Suppressor macrophage (primary cell): ENCODE data around the gene RRAGB.
A peak's percentile ranks its signal among the peaks of the same experiment; 100 is the strongest.
"Not testable (repeated sequence)": the region's sequence is repeated elsewhere in the genome, so short reads cannot be mapped to it uniquely, and the experiment has no call there.

ENCODE experiments used
- DNase-seq, 4 experiments: peaks; one replicate each; pipeline ENCODE4 v3.0.0-alpha.2; 2020 to 2022
- total RNA-seq, 17 experiments: gene quantifications; one replicate each; lab custom pipeline; 2026; ENCODE audit warnings: mixed read lengths in 6 of 17, inconsistent platforms in 3 of 17; lab: John Stamatoyannopoulos, UW

The RRAGB gene, protein sequence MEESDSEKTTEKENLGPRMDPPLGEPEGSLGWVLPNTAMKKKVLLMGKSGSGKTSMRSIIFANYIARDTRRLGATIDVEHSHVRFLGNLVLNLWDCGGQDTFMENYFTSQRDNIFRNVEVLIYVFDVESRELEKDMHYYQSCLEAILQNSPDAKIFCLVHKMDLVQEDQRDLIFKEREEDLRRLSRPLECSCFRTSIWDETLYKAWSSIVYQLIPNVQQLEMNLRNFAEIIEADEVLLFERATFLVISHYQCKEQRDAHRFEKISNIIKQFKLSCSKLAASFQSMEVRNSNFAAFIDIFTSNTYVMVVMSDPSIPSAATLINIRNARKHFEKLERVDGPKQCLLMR
- total RNA-seq = 4.4 to 17.0 (median 10.1) reads per million in 17 experiments

GRCh38 chrX:55717521-55718497, at the start of gene RRAGB:
Gene RRAGB (plus strand): TSS chrX:55717749. CDS start chrX:55718328, 579 bp downstream.
- DNase-seq = peak; percentile 91 to 95 (median 94)

DNA sequence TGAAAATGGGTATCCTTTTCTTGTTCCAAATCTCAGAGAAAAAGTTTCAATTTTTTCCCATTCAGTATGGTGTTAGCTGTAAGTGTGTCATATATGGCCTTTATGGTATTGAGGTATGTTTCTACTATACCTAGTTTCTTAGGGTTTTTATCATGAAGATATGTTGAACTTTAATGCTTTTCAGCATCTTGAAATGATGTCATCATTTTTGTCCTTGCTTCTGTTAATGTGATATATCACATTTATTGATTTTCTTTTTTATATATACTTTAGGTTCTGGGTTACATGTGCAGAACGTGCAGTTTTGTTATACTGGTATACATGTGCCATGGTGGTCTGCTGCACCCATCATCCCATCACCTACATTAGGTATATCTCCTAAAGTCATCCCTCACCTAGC, 49.5 kb upstream of the RRAGB start:
- DNase-seq = no peak

GRCh38 chrX:55688579-55688978, 29.0 kb upstream of the RRAGB start:
- not testable (repeated sequence) for DNase-seq

DNA sequence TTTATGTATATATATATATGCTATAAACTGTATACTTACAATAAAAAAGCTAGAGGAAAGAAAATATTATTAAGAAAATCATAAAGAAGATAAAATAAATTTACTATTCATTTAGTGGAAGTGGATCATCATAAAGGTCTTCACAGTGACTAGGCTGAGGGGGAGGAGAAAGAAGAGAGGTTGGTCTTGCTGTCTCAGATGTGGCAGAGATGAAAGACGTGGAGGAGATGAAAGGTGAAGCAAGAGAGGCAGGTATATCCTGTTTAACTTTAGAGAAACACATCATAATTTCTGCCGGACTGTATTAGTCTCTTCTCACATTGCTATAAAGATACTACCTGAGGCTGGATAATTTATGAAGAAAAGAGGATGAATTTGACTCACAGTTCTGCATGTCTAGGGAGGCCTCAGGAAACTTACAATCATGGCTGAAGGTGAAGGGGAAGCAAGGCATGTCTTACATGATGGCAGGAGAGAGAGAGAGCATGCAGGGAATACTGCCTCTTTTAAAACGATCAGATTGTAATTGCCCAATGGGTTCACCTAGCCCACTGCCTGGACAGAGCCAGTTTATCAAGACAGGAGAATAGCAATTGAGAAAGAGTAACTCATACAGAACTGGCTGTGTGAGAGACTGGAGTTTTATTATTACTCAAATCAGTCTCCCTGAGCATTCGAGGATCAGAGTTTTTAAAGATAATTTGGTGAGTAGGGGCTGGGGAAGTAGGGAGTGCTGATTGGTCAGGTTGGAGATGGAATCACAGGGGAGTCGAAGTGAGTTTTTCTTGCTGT, 22.1 kb upstream of the RRAGB start:
- DNase-seq = no peak

- no peak for DNase-seq
Observed at GRCh38 chrX:55697381-55697780, 20.2 kb upstream of the RRAGB start.

DNA sequence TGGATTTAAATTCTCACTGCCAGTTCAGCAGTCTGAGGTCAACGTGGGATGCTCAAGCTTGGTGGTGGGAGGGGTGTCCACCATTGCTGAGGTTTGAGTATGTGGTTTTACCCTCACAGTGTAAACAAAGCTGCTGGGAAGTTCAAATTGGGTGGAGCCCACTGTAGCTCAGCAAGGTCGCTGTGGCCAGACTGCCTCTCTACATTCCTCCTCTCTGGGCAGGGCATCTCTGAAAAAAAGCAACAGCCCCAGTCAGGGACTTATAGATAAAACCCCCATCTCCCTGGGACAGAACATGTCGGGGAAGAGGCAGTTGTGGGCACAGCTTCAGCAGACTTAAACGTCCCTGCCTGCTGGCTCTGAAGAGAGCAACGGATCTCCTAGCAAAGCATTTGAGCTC, 14.9 kb upstream of the RRAGB start:
- no peak for DNase-seq

DNA sequence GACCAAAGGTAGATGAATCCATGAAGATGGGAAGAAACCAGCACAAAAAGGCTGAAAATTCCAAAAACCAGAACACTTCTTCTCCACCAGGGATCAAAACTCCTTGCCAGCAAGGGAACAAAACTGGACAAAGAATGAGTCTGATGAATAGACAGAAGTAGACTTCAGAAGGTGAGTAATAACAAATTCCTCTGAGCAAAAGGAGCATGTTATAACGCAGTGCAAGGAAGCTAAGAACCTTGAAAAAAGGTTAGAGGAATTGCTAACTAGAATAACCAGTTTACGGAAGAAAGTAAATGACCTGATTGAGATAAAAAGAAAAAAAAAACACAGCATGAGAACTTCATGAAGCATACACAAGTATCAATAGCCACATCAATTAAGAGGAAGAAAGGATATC, 14.1 kb upstream of the RRAGB start:
- not testable (repeated sequence) for DNase-seq

- DNase-seq = not testable (repeated sequence)
Observed at GRCh38 chrX:55705066-55705465, 12.5 kb upstream of the RRAGB start.

DNA sequence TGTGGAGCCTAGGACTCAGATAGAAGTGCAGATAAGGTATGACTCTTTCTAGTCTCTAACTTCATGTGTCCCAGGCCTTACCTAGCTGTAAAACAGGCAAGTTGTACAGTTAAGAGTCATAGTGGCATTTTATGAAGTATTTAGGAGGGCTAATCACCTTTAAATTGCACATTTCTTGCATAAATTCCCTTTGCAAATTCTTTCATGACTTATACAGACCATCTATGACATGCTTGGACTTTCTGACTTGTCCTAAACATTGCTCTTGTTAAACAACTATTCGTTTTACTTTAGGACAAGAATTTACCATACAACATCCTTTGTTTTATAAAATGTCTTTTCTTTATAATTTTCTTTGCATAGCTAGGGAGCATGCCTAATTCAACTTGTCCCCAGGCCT, 7.8 kb upstream of the RRAGB start:
- no peak for DNase-seq

- DNase-seq = no peak
Observed at GRCh38 chrX:55710701-55711100, 6.8 kb upstream of the RRAGB start.

GRCh38 chrX:55713631-55714030, 3.9 kb upstream of the RRAGB start:
- no peak for DNase-seq

- peak; percentile 14 to 75 (median 51) for DNase-seq
Observed at GRCh38 chrX:55714161-55714560, 3.4 kb upstream of the RRAGB start.

DNA sequence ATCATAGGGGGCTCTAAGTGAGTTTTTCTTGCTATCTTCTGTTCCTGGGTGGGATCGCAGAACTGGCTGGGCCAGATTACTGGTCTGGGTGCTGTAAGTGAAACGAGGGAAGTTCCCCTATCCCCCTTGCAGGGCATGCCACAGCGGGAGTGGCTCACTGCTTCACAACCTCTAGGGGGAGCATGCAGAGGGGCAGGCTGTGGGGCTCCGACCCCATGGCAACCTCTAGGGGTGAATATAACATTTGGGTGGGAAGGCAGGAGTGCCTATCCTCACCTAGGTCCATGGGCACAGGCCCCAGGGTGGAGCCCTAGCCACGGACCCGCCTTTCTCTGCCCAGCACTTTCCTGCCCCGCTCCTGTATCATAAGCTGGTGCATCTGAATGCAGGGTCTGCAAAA, 1.7 kb upstream of the RRAGB start:
- DNase-seq = peak in 1 of 4 experiments; percentile 6

- no peak for DNase-seq
Observed at GRCh38 chrX:55716937-55717336, 612 bp upstream of the RRAGB start.

DNA sequence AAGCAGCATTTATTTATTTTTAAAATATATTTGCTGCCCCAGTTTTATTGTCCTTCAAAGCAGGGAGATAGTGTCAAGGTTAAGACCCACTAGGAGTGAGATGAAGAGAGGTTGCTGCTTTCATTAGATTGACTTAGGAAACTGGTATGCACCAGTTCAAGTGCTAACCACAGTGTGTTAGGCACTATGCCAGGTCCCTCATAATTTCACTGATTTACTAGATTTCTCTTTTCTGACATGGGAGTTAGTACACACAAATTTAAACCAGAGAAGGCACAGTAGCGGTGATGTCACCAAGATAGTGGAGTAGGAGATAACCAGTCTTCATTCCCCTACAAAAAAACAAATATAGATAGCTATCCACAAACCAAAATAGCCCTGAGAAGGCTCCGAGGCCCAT, 14.3 kb downstream of the RRAGB start:
- no peak for DNase-seq

GRCh38 chrX:55738969-55739368, 21.4 kb downstream of the RRAGB start:
- DNase-seq = no peak

GRCh38 chrX:55742649-55743048, 25.1 kb downstream of the RRAGB start:
- no peak for DNase-seq

- DNase-seq = not testable (repeated sequence)
Observed at GRCh38 chrX:55748463-55748862, 30.9 kb downstream of the RRAGB start.

DNA sequence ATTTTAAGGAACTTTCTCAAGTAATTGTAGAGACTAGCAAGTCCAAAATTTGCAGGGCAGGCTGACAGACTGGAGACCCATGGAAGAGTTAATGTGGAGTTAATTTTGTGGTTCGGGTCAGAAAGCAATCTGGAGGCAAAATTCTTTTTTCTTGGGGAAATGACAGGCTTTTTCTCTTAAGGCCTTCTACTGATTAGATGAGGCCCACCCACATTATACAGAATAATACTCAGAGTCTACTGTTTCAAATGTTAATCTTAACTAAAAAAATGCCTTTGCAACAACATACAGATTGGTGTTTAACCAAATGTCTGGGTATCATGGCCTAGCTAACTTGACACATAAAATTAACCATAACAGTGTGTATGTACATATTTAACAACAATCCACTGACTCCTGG, 32.7 kb downstream of the RRAGB start:
- no peak for DNase-seq

- DNase-seq = no peak
Observed at GRCh38 chrX:55754861-55755294, 37.3 kb downstream of the RRAGB start.

- no peak for DNase-seq
Observed at GRCh38 chrX:55758033-55758432, 40.5 kb downstream of the RRAGB start.

DNA sequence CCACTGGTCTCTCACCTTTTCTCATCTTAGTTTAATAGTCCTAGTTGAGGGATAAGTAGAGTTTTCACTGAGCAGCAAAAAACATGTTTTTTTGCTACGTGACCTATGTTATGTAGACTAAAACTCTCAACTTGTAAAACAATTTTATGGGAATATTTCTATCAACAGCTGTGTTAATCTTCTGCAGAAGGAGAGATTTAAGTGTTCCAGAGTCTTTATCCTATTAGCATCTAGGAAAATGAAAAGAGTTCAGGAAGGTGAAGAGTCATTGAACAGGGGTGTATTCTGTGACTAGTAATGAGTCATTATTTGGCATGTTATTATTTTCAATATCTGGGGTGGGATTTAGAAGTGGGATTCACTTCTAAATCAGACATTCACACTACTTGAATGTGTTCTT, 41.9 kb downstream of the RRAGB start:
- no peak for DNase-seq

DNA sequence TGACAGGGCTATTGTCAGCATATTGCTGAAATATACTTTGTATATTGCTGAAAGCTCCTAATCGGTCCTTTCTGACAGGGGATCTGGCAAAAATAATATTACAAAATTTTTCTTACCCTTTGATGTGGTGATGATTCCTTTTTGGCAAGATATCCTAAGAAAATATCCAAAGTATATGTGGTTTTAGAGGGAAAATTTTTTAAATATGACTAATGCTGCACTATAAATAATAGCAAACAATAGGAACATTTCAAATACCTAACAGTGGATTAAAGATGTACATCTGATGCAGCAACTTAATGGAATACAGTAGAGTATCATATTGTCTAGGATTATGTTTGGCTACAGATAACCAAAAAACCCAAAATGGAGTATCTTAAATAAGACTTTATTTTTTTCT, 49.6 kb downstream of the RRAGB start:
- no peak for DNase-seq
